Glomerular visceral epithelial cell (primary cell): ENCODE results near the gene SLC25A33.

Experiments
- DNase-seq: peaks from one replicate; pipeline ENCODE4 v3.0.0-alpha.2; 2016; ENCODE audit errors: extremely low spot score

Gene SLC25A33

DNA sequence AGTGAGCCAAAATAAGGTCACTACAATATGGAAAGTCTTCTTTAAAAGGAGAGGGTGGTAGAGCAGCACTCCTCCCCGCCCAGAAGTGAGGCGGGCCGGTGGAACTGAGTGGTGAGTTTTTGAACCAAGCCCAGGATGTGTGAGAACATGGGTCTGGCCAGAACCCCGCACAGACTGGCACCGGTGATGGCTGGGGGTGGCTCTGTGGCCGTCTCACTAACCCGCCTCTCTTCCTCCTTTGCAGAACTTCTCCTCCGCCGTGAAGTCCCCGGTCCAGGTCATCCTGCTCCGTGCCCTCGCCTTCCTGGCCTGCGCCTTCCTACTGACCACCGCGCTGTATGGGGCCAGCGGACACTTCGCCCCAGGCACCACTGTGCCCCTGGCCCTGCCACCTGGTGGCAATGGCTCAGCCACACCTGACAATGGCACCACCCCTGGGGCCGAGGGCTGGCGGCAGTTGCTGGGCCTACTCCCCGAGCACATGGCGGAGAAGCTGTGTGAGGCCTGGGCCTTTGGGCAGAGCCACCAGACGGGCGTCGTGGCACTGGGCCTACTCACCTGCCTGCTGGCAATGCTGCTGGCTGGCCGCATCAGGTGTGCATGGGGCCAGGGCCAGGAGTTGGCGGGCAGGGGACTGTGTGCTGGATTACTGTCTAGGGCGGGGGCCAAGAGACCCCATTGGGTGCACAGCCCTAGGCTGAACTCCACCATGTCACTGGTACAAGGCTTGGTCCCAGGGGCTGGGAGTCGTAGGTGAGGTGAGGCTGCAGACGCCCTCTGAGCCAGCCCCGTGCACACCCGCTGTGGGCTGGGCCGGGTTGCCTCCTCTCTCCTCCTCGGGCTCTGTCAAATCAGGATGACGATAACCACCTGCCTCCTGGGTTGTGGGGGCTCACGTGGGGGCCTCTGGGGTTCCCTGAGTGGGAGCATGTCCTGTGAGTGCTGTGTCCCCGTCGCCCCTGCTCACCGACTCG, 61.9 kb downstream of the SLC25A33 start:
- DNase-seq: no peak

DNA sequence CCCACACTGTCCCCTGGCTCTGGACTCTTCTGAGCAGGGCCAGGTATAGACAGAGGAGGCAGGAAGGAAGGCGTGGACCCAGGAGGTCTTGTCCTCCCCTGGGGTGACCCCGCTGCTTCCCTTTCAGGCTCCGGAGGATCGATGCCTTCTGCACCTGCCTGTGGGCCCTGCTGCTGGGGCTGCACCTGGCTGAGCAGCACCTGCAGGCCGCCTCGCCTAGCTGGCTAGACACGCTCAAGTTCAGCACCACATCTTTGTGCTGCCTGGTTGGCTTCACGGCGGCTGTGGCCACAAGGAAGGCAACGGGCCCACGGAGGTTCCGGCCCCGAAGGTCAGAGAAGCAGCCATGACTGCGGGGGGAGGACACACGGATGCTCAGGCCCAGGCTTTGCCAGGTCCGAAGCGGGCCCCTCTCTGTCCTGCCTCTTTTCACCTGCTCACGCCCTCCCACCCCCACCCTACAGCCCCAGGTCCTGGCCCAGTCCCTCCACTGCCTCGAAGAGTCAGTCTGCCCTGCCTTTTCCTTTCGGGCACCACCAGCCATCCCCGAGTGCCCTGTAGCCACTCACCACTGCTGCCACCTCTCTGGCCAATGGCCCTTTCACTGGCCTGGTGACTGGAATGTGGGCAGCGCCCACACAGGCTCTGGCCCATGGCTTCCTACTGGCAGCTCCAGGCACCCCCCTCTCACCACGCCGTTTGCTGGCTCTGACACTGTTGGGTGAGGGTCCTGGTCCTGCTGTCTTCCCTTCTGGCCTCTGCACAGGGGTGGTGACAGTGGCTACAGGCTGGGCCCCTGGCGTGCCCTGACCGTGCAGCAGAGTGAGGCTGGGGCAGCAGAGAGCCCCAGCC, 62.9 kb downstream of the SLC25A33 start:
- DNase-seq: no peak

DNA sequence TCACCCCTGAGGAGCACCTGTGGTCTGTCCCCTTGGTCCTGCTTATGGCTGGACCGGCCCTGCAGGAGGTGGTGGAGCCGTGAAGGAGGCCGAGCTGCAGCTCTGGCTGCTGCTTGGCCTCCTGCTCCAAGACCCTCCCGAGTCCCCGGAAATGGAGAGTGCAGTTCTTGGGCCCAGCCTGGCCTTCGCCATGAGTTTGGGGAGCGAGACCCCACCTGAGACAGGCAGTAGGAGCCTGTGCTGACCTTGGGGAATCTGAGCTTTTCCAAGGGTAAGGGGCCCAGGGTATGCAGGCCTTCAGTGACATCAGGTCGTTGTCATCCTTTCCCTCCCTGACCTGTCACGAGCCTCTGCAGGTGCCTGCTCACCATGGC, 63.5 kb downstream of the SLC25A33 start:
- no peak for DNase-seq

DNA sequence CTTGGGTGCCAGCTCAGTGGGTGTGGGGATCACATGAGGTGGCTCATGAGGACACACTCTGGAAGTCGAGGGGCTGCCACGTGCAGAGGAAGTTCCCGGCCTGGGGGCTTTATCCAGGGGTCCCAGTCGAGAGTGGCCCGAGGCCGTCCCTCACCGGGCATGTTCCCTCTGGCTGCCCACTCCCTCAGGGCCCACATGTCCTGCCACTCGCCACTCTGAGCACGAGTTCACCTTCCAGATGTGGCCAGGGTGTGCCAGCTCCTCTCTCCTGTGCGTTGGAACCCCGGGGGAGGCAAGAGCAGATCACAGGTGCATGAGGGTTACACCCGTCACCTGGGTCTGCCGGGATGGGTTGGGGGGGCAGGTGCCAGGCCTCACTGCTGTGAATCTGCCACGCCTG, 64.0 kb downstream of the SLC25A33 start:
- no peak for DNase-seq

DNA sequence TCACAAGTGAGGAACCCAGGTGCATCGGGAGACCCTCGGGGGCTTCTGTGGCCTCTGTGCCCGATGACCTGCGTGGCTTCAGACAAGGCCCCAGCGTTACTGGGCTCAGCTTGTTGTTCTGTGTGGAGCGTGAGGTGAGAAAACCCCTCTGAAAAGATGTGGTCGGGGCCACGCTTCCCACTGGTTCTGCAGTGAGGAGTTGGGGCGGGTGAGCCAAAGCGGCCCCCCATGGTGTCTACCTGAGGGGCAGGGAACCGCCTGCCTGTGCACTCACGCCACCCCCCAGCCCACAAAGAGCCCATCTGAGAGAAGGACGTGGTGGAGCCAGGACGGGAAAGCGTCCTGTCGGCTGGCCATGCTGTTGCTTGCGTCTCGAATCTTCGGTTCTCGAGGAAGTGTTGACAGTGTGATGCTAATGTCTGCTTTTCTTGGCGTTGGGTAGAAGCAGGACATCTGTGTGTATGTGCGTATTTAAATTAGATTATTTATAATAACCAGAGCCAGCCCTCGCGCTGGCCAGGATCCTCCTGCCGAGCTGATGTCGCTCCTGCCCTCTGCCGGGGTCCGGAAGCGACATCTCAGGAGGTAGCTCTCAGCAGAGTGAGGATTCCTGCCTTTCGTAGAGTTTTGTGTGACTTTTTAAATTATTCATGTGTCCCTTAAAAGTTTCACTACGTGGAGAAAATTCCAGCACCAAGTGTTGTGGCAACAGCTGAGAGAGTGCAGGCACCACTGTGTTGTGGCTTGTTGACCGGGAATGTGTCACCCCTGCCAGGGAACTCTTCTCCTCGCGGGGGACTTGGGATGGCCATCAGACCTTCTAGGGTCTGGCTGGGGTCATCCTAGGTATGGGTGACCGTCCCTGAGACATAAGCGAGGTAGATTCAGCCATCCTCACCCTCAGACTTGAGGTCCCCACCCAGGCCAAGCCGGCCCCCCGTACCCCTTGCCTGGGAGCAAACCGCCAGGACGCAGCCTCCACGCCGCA, 64.8 kb downstream of the SLC25A33 start:
- DNase-seq: no peak

DNA sequence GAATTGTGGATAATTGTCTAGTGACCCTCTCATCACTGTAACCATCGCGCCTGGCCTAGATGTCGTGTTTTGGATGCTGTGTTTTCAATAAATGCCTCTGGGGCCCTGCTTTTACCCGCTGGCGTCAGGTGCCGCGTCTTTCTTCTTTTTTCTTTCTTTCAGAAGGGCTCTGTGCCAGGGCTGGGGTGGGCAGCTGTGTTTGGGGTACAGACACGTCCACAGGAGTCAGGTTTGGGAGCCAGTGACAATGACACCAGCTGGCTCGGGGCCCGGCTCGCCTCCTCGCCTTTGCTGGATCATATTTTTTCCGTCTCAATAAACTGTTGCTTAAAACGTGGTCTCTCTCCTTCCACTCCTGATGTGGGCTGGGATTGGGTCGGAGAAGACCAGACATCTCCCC, 65.6 kb downstream of the SLC25A33 start:
- no peak for DNase-seq

DNA sequence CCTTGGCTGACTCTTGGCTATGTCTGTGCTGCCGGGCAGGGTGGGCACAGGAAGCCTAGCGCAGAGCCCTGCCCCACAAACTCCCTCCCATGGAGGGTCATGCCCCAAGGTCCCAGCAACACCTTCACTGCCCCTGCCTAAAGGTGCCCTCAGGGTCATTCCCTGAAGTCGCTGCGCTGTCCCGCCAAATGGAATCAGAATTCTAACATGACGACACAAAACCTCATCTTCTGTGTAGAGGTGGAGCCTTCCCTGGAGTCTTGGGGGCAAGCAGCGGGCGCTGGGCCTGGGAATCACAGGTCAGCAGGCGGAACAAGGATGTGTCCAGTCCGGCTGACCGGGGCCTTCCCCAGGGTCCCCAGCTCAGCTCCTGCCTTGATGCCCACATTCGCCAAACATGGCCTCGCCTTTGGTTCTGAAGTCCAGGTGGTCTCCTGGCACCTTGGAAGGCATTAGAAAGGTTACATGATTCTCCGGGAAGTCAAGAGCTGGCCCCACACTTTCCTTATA, 66.7 kb downstream of the SLC25A33 start:
- DNase-seq: no peak

DNA sequence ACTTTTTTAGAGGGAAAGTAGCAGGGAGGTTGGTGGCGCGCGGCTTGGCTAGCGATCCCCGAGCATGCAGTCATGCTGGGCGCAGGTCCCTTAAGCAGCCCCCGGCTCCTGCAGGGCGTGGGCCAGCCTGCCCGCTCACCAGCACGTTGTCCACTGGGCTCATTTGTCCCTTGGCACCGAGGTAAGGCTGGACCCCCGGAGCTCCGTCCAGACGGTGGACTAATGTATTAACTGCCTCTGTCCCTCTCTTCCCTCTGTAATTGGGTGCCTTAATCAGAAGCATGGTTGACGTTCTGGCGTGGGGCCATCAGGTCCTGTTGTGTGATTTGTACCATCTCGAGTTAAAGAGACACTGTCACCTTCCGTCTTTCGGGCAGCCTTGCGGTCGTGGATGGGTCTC, 67.2 kb downstream of the SLC25A33 start:
- no peak for DNase-seq

DNA sequence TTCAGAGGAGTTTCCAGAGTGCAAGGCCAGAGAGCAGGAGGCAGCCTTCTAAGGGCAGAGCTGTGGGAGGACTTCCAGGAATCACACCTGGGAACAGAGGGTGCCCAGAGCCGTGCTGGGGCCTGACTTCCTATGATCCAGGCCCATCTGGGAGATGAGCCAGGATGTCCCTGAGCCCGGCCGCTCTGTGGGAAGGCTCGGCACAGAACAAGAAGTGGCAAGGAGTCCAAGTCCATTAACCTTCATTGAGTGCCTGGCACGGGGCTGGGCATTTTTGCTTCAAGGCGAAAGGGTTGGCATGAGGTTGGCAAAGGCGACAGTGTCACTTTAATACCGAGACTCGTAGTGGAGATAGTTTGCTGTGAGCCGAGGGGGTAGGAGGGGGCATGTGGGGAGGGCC, 67.7 kb downstream of the SLC25A33 start:
- no peak for DNase-seq

DNA sequence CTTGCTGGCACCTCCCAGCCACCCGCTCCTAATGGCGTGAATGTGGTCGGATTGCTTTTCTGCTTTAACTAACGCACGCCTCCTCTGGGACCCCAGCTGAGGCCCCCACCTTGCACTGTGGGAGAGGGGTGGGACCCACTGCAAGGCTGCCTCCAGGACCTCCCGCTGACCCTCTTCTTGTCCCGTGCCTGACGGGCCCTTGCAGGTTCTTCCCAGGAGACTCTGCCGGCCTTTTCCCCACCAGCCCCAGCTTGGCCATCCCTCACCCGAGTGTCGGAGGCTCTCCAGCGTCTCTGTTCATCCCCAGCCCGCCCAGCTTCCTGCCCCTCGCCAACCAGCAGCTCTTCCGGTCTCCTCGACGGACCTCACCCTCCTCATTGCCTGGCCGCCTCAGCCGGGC, 68.1 kb downstream of the SLC25A33 start:
- no peak for DNase-seq

DNA sequence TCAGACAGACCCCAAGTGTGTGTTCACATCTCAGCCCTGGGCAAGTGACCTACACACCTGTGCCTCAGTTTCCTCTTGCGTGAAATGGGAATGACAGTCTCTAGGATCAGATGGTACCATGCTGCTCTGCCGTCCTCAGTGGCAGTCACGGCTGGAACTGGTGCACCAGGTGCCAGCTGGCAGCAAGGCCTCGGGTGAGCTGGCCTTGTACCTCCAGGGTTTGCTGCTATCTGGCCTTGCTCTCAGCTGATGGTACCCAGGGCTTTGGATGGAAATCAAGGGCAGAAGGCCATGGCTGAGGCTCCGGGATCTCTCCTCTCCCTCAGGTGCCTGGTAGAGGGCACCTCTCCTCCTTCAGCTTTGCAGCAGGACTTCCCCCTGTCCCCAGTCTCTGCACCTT, 70.7 kb downstream of the SLC25A33 start:
- no peak for DNase-seq

DNA sequence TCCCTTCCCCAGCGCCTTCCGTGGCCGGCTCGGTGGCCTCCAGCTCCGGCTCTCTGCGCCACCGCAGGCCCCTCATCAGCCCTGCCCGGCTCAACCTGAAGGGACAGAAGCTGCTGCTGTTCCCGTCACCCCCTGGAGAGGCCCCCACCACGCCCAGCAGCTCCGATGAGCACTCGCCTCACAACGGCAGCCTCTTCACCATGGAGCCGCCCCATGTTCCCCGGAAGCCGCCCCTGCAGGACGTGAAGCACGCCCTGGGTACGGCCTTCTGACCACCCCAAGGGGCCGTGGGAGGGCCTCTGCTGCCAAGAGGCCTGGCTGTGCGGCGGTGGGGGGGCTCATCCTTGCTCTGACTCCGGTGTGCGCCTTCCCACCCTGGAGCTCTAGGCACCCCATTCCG, 71.3 kb downstream of the SLC25A33 start:
- no peak for DNase-seq

DNA sequence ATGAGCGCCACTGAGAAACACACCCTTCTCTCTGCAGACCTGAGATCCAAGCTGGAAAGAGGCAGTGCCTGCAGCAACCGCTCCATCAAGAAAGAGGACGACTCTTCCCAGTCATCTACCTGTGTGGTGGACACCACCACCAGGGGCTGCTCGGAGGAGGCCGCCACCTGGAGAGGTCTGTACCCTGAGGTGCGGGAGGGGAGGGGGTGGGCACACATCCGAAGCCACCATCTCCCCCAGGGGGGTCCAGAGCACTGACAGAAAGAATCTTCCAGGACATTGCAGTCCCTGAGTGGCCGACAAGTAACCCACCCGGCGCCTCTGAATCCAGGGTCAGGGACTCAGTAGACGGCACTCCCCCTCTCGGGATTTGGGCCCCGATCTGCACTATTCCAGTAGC, 72.5 kb downstream of the SLC25A33 start:
- DNase-seq: no peak

DNA sequence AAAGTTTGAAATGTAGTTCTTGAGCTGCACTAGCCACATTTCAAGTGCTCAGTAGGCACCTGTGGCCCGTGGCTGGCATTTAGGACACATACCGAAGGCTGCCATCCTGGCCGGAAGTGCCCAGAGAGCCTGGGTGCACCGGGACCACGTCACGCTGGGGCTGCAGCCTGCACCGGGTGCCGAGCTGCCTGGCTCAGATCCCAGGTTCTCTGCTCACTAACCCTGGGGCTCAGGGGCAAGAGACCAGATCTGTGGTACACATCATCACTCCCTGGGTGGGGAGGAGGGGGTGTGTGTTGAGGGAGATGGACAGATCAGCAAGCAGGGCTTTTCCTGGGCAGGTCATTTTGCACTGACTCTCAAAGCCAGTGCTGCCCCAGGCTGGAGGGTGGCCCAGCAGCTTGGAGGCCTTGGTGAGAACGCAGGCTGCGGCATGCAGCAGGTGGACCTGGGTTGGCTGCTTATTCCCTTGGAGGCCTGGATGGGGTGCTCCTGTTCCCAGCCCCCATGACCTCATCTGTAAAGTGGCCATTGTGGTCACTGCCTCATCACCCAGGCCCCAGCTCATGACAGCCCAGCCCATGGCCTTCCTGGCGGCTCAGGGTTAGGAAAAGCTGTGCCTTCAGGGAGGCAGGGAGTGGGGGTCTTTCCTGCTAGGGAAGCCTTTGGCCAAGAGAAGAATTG, 73.0 kb downstream of the SLC25A33 start:
- peak; percentile 33 for DNase-seq

DNA sequence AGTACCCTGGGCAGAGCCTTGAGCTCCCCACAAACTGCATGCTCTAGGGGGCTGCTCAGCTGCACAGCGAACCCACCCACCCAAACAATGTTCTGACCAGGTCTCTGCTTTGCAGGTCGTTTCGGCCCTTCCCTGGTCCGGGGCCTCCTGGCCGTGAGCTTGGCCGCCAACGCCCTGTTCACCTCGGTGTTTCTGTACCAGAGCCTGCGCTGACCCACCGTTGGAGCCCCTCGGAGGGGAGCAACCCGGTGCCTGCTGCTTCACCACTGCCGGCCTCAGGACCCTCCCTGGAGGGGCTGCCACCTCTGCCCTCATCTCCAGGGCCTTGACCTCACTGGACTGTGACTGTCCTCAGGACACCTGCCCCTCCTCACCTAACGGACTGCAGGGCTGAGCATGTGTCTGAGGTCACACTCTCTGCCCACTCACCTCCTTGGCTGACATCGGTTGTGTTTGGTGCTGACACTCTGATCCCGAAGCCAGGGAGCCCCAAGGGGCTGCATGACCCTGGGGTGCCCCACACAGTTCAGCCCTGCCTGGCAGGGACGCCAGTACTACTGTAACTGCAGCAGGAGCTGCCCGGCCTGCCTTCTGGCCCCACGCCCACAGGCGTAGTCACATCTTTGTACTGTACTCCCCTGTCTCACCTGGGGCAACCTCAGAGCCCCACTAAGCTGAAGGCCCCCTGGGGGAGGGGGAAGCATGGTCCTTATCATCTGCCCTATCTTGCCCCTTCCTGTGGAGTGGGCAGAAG, 73.8 kb downstream of the SLC25A33 start:
- DNase-seq: no peak

DNA sequence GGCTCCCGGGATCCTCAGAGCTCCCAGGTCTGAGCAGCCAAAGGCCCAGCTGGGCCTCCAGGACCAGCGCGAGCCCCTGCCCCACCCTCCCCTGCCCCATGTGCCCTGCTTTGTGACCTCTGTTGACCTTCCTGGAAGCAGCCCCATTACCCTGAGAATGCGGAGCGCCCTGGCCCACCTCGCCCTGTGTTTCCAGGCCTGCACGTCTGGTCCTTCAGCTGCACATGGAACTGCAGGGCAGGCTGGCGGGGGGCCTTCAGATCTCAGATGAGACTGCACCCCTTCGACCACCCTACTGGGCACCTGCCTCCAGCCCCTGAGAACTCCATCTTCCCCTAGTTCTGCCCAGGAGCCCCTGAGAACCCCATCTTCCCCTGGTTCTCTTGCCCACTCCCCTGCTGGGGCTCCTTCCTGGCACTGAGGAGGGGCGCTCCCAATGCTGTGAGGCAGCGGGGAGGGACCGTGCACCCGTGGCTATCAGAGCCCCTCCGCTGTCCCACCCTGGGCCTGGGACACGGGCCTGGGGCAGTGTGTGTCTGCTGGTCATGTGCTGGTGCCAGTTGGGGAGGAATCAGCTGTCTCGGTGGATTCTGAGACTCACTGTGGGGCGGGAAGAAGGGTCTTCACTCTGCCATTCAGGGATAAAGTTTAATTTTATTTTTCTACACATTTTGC, 74.5 kb downstream of the SLC25A33 start:
- DNase-seq: no peak

DNA sequence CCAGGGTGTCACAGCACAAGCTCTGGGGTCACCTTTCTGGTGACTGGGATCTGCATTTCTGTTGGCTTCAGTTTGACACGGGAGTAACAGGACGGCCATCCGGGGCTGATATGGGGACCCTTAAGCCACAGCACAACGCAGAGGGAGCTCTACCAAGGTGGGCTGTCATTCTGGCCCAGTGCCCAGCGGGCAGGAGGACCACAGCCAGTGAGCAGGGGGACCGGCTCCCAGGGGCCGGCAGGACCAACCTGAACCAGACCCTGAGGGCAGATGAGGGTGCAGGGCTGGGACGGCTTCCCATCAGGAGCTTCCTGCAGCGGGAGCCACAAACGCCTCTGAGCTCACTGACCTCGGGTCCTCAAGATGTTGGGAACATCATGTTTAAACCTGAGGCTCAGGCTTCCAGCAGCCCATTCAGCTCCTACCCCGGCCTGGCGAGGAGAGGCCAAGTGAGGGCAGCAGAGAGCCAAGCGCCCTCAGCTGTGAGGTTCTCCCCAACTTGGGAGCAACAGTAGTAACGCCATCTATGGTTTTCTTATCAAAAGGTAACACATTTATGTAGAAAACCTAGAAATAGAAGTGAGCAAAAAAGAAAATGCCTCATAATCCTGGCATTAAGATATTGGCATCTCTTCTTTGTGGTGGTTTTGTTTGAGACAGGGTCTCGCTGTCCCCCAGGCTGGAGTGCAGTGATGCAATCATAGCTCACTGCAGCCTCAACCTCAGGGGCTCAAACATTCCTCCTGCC, 76.2 kb downstream of the SLC25A33 start:
- peak; percentile 47 for DNase-seq

DNA sequence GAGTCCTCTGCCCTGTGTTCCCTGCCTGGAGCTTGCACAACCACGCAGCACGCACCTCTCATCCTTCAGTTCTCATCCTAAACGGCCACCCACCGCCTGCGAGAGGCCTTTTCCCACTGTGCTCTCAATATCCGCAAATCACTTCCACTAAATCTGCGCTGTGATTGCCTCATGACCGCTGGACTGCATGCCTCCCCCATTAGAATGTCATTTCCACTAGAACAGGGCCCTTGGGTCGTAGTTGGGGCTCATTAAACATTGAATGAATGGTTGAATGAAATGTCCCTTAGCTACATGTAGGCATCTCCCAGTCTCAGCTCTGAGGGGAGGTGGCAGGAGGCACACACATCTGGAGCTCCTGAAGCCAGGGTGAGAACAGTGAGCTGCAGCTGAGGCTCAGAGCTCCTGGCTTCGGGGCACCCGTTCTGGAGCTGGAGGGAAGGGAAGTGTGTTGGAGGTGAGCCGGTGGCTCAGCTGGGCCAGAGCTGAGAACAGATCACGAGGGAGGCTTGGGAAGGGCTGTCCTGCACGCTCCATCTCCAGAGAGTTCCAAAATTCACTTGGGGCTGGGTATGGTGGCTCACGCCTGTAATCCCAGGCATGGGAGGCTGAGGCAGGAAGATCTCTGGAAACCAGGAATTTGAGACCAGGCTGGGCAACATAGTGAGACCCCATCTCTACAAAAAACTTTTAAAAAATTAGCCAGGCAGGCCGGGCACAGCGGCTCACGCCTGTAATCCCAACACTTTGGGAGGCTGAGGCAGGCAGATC, 79.8 kb downstream of the SLC25A33 start:
- no peak for DNase-seq
